Thoracic aorta (tissue), 2 donors: Measurements from ENCODE around the gene OSBPL3. TPM values are rescaled to one million over a fixed set of nuclear protein-coding genes. Genes with fewer than 3 reads are reported as not detected.

ENCODE experiments used
- ATAC-seq: fragments of 150-250 bp; one replicate; pipeline ENCODE4 v1.8.0; 2017; ENCODE audit warnings: low read depth; ENCODE audit not compliant: insufficient number of reproducible peaks, low FRiP score
- DNase-seq: peaks from one replicate; pipeline ENCODE4 v3.0.0-alpha.2; 2020; ENCODE audit warnings: low spot score
- H3K27ac ChIP-seq, 2 donors: fragments of 200-600 bp; sonication (generic); 1 replicate in 1 of 2; 2 replicates in 1 of 2; pipeline ENCODE4 v1.5.1; 2016; ENCODE audit warnings: mild to moderate bottlenecking in 2 of 2, moderate library complexity in 2 of 2
- H3K27me3 ChIP-seq: fragments of 200-600 bp; sonication (generic); replicated peaks from 2 replicates; pipeline ENCODE4 v1.6.0; 2016; ENCODE audit warnings: mild to moderate bottlenecking; ENCODE audit not compliant: insufficient read depth
- H3K36me3 ChIP-seq: fragments of 200-600 bp; sonication (generic); one replicate; pipeline ENCODE4 v1.5.1; 2016
- H3K4me1 ChIP-seq, 2 donors: fragments of 200-600 bp; sonication (generic); 1 replicate in 1 of 2; 2 replicates in 1 of 2; pipeline versions ENCODE4 v1.5.1 to v1.6.0; 2016; ENCODE audit warnings: low read depth in 2 of 2, mild to moderate bottlenecking in 1 of 2; ENCODE audit not compliant: control insufficient read depth in 1 of 2
- H3K4me3 ChIP-seq: fragments of 200-600 bp; sonication (generic); 2 replicates; pipeline ENCODE4 v1.5.1; 2016; ENCODE audit warnings: mild to moderate bottlenecking
- H3K9me3 ChIP-seq: fragments of 200-600 bp; sonication (generic); 2 replicates; pipeline ENCODE4 v1.5.1; 2016
- CTCF ChIP-seq: fragments of 200-600 bp; sonication (generic); IDR thresholded peaks from one replicate; pipeline ENCODE4 v1.5.1; 2019; ENCODE audit warnings: antibody characterized with exemption
- total RNA-seq, 2 donors: library from RNA; depleted of rRNA; stranded (reverse); fragments of >200 nt; gene quantifications; one replicate each; pipeline versions ENCODE4 v1.1.0 to v1.2.3, GENCODE V29; 2016

Gene OSBPL3
- total RNA-seq, 2 donors from 2014 or later, result 5.5 to 7.9 TPM

GRCh38 chr7:24921362-24921679, 58.7 kb downstream of the OSBPL3 start:
- H3K36me3 ChIP-seq, result no peaks in the 10 kb centered on the region
- no peaks in the 10 kb centered on the region for H3K27me3 ChIP-seq
- no peaks in the 10 kb centered on the region for H3K9me3 ChIP-seq
- no peak overlapping the region for H3K27ac ChIP-seq
- H3K4me3 ChIP-seq, result no peak overlapping the region
- peaks cover 0 to under 1% of the 10 kb centered on the region in 2 donors for H3K4me1 ChIP-seq
- ATAC-seq, result no peak
- DNase-seq, result no peak
- TF ChIP-seq CTCF, result no peak

GRCh38 chr7:24920451-24921361, 59.3 kb downstream of the OSBPL3 start:
- H3K36me3 ChIP-seq, result no peaks in the 10 kb centered on the region
- H3K27ac ChIP-seq, result no peak overlapping the region
- no peaks in the 10 kb centered on the region for H3K4me1 ChIP-seq
- H3K27me3 ChIP-seq, result no peaks in the 10 kb centered on the region
- H3K4me3 ChIP-seq, result no peak overlapping the region
- ATAC-seq (no peak), DNase-seq (no peak)
- TF ChIP-seq CTCF, result no peak
- no peaks in the 10 kb centered on the region for H3K9me3 ChIP-seq

- DNase-seq (no peak), ATAC-seq (no peak)
- H3K9me3 ChIP-seq, result no peaks in the 10 kb centered on the region
- no peaks in the 10 kb centered on the region for H3K27me3 ChIP-seq
- H3K27ac ChIP-seq, result no peak overlapping the region
- H3K36me3 ChIP-seq, result no peaks in the 10 kb centered on the region
- H3K4me3 ChIP-seq, result no peak overlapping the region
- H3K4me1 ChIP-seq, result no peaks in the 10 kb centered on the region
- no peak for TF ChIP-seq CTCF
Measured at GRCh38 chr7:24917510-24918239, 62.3 kb downstream of the OSBPL3 start.

- no peaks in the 10 kb centered on the region for H3K9me3 ChIP-seq
- no peak for DNase-seq
- TF ChIP-seq CTCF, result no peak
- no peak for ATAC-seq
- H3K36me3 ChIP-seq, result no peaks in the 10 kb centered on the region
- no peak overlapping the region for H3K27ac ChIP-seq
- H3K4me1 ChIP-seq, result no peaks in the 10 kb centered on the region
- no peak overlapping the region for H3K4me3 ChIP-seq
- H3K27me3 ChIP-seq, result no peaks in the 10 kb centered on the region
Measured at GRCh38 chr7:24916463-24917040, 63.4 kb downstream of the OSBPL3 start.

- no peak for TF ChIP-seq CTCF
- Histone ChIP-seq H3K4me1 (no peaks in the 10 kb centered on the region), H3K27me3 (no peaks in the 10 kb centered on the region), H3K36me3 (no peaks in the 10 kb centered on the region), H3K4me3 (no peak overlapping the region), H3K9me3 (no peaks in the 10 kb centered on the region), H3K27ac (no peak overlapping the region)
- DNase-seq (no peak), ATAC-seq (no peak)
Measured at GRCh38 chr7:24914465-24914859, 65.5 kb downstream of the OSBPL3 start.
